ENCODE data around the gene LST1. TPM values are rescaled to one million over a fixed set of nuclear protein-coding genes. Genes with fewer than 3 reads are reported as not detected.
"Not testable (repeated sequence)": the region's sequence is repeated elsewhere in the genome, so short reads cannot be mapped to it uniquely, and the experiment has no call there.

The LST1 gene
- total and polyA plus RNA-seq, 12 donors, result 5.8 to 67.8 (median 20.7) TPM

- Histone ChIP-seq H3K4me1 (replicated peaks in 1 of 2) (peaks cover 9 to 23% of the 10 kb centered on the region in 2 donors), H3K9me3 (replicated peaks in 1 of 3) (no peaks in the 10 kb centered on the region), H3K36me3 (replicated peaks in 1 of 2) (peaks cover 0 to 11% of the 10 kb centered on the region in 2 donors), H3K27me3 (no peaks in the 10 kb centered on the region), H3K4me3 (peak overlapping the region in 1 of 4 donors; percentile 60), H3K27ac (peak overlapping the region in 3 of 5 donors; percentile 63 to 83 (median 77))
- 94 to 95% (median 94%) methylated on average over 2 of the region's 2 CpGs for WGBS, 4 donors
- no peak for DNase-seq
- intact Hi-C loops (cut with DNase I), result loop anchor here in 1 of 2 donors (5.0 kb wide), 1 partner anchor 49 kb away; no protein-coding TSS in a partner anchor
- TF ChIP-seq POLR2A (IDR thresholded peaks at IDR 0.05) (no peak), CTCF (IDR thresholded peaks at IDR 0.05) (no peak)
Observed at GRCh38 chr6:31548544-31548873, 37.6 kb upstream of the LST1 start.

DNA sequence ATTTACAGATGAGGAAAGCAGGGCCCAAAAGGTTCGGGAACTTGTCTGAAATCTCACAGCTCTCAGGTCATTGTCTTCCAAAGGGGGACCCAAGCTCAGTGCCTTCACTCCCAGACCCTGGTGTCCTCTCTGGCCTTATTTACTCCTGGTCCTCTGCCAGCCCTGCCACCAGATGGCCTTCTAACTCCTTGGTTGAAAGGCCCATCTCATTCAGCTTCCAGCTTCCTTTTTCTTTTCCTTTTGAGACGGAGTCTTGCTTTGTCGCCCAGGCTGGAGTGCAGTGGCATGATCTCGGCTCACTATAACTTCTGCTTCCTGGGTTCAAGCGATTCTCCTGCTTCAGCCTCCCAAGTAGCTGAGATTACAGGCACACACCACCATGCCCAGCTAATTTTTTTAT, 34.7 kb upstream of the LST1 start:
- Histone ChIP-seq H3K36me3 (replicated peaks in 1 of 2) (peaks cover 0 to 18% of the 10 kb centered on the region in 2 donors), H3K4me1 (replicated peaks in 1 of 2) (peaks cover 9 to 18% of the 10 kb centered on the region in 2 donors)
- peak in 6 of 7 donors; percentile 53 to 83 (median 69) for DNase-seq
- H3K4me3 ChIP-seq; intact Hi-C loops (cut with DNase I); H3K27ac ChIP-seq; H3K27me3 ChIP-seq; H3K9me3 ChIP-seq (replicated peaks in 1 of 3): not testable (repeated sequence)
- TF ChIP-seq CTCF (IDR thresholded peaks at IDR 0.05), result peak; percentile 10 to 59 (median 43)
- 43 to 56% (median 48%) methylated on average over 5 of the region's 5 CpGs for WGBS, 4 donors

GRCh38 chr6:31556307-31556706, 29.8 kb upstream of the LST1 start:
- Histone ChIP-seq H3K27me3 (no peaks in the 10 kb centered on the region), H3K36me3 (replicated peaks in 1 of 2) (peaks cover 0 to 43% of the 10 kb centered on the region in 2 donors), H3K27ac (no peak overlapping the region), H3K9me3 (replicated peaks in 1 of 3) (no peaks in the 10 kb centered on the region), H3K4me1 (replicated peaks in 1 of 2) (peaks cover 16 to 33% of the 10 kb centered on the region in 2 donors), H3K4me3 (no peak overlapping the region)
- DNase-seq, result no peak
- intact Hi-C loops (cut with DNase I), result no loop called here
- no peak for TF ChIP-seq CTCF (IDR thresholded peaks at IDR 0.05)
- no peak for TF ChIP-seq POLR2A (IDR thresholded peaks at IDR 0.05)
- 63 to 78% (median 74%) methylated on average over 3 of the region's 3 CpGs for WGBS, 4 donors

GRCh38 chr6:31557443-31558317, 28.4 kb upstream of the LST1 start:
- peaks cover 16 to 33% of the 10 kb centered on the region in 2 donors for H3K4me1 ChIP-seq (replicated peaks in 1 of 2)
- peaks cover 0 to 43% of the 10 kb centered on the region in 2 donors for H3K36me3 ChIP-seq (replicated peaks in 1 of 2)
- H3K4me3 ChIP-seq, result no peak overlapping the region
- DNase-seq, result no peak
- H3K27me3 ChIP-seq, result no peaks in the 10 kb centered on the region
- intact Hi-C loops (cut with DNase I), result no loop called here
- 65 to 85% (median 72%) methylated on average over 23 to 24 of the region's 24 CpGs for WGBS, 4 donors
- no peak for TF ChIP-seq POLR2A (IDR thresholded peaks at IDR 0.05)
- no peak for TF ChIP-seq CTCF (IDR thresholded peaks at IDR 0.05)
- H3K27ac ChIP-seq, result peak overlapping the region in 4 of 5 donors; percentile 13 to 76 (median 43)
- no peaks in the 10 kb centered on the region for H3K9me3 ChIP-seq (replicated peaks in 1 of 3)
